GM21737 (cell line): ENCODE results near the gene FXYD1.
"Not testable (repeated sequence)": the region's sequence is repeated elsewhere in the genome, so short reads cannot be mapped to it uniquely, and the experiment has no call there.

Experiments used
- ATAC-seq: cut with Tn5 transposase; IDR thresholded peaks from one replicate; pipeline ENCODE4 v1.9.1; 2021; ENCODE audit warnings: mild to moderate bottlenecking, moderate library complexity; ENCODE audit not compliant: unreplicated experiment

Gene FXYD1

GRCh38 chr19:35124098-35125060 lies 14.2 kb upstream of the FXYD1 start:
- ATAC-seq, result peak; percentile 59

DNA sequence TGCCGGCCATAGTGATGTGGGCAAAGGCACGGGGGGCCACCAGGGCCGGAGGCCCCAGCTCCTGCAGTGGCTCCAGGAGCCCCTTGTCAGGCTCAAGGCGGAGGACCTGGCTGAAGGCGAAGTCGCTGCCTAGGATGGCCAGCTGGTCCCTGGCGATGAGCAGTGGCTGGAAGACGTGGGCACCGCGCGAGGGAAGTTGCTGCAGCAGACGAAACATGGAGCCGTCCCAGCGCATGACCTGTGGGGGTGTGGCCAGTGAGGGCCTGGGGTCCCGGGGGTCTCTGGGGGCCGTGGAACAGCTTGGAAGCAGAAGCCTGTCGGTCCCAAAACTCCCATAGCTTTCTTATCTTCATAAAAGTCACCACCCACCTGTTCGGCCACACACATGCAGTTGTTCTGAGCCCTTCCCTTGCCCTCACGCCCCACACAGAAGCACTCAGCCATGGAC lies 13.3 kb upstream of the FXYD1 start:
- ATAC-seq, result no peak

GRCh38 chr19:35125749-35126623 lies 12.6 kb upstream of the FXYD1 start:
- no peak for ATAC-seq

DNA sequence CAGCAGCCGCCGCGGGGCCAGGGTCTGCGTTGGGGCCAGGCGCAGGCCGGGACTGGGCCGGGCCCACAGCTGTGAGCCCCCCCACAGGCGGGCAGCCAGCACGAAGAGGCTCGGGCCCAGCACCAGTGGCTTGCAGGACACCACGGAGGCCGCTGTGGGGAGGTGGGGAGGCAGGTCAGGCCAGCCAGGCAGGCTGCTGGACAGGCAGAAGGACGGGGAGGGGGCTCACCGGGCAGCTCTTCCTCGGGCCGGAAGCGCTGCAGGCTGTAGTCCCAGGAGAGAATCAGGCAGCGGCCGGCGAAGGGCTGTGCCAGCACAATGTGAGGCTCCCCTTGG lies 12.0 kb upstream of the FXYD1 start:
- no peak for ATAC-seq

DNA sequence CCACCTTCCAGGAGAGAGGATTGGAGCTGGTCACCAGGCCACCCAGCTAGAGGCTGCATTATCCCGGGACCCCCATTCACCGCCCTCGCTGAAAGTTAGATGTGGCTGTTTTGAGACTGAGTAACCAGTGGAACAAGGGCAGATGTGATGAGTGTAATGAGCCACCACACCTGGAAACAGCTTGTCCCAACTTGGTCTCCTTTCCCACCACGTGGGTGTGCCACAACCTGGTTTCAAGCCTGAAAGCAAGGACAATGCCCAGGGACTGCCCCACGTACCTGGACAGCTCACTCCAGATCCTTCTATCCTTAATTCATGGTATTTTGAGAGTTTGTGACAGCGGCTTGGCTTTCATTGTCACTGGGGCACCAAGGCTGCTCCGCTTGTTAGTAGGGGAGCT lies 10.8 kb upstream of the FXYD1 start:
- no peak for ATAC-seq

- no peak for ATAC-seq
These were observed 10.1 kb upstream of the FXYD1 start for GRCh38 chr19:35128398-35129057.

- ATAC-seq, result not testable (repeated sequence)
These were observed 8.8 kb upstream of the FXYD1 start for GRCh38 chr19:35129724-35130274.

GRCh38 chr19:35130761-35131720 lies 7.6 kb upstream of the FXYD1 start:
- ATAC-seq, result no peak

DNA sequence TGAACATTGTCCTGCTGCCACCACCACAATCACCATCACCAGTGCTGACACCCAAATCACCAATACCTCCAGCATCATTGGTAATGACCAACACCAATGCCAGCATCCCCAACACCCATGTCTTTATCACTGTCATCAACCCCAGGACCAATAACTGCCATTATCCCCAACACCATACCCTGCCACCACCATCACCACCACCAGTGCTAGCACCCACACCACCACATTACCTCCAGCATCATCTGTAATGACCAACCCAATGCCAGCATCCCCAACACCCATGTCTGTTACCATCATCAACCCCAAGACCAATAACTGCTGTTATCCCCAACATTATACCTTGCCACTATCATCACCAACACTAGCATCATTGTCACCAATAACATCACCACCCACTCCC lies 6.4 kb upstream of the FXYD1 start:
- no peak for ATAC-seq

DNA sequence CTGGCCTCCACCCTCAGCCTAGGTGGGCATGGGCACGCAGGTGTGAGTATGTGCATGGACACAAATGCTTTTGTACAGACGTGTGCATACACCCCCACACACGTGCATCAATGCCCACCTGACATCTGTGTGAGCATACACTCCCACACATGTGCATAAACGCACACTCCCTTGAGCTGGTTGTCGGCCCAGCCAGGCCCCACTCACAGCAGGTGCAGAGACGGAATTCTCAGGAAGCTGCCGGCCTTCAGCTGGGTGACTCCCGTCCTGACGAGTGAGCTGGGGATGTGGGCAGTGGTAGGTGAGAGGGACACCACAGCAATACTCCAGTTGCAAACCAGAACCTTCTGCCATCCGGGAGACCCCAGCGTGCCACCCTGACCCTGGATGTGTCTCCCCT lies 4.8 kb upstream of the FXYD1 start:
- no peak for ATAC-seq

DNA sequence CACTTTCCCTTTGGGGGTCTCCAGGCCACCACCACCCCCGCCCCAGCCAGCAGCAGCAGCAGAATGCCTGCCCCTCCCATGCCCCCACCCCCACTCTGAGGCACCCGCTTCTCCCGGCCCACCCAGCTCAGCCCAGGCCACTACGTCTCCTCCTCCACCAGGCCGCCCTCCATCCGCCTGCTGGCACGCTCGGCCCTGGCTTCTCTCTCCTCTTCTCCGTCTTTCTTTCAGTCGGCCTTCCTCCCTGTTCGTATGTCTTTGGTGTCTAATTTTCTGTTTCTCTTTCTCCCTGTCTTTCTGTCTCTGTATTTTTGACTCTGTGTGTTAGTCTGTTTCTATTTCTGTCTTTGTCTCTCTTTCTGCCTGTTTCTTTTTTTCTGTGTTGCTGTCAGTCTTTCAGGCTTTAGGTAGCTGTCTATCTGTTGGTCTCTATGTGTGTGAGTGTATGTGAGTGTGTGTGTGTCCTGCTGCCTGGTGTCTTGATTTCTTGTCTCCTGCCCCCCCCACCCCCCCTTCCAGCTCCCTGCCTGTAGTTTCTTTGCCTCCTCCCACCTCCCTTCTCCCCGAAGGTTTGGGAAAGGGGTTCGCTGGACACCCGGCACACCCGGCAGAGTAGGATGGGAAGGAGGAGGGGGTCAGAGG lies 3.9 kb upstream of the FXYD1 start, which contains the start of gene LGI4:
Gene LGI4, minus strand, starts transcription at position 459 of the 642 bp plus-strand sequence. Its CDS starts 379 bp downstream, at position 80.
- ATAC-seq, result no peak

GRCh38 chr19:35135389-35135909 lies 3.2 kb upstream of the FXYD1 start:
- ATAC-seq, result no peak

GRCh38 chr19:35136231-35136630 lies 2.4 kb upstream of the FXYD1 start:
- ATAC-seq, result no peak

GRCh38 chr19:35136977-35137702 lies 1.5 kb upstream of the FXYD1 start:
- ATAC-seq, result no peak

DNA sequence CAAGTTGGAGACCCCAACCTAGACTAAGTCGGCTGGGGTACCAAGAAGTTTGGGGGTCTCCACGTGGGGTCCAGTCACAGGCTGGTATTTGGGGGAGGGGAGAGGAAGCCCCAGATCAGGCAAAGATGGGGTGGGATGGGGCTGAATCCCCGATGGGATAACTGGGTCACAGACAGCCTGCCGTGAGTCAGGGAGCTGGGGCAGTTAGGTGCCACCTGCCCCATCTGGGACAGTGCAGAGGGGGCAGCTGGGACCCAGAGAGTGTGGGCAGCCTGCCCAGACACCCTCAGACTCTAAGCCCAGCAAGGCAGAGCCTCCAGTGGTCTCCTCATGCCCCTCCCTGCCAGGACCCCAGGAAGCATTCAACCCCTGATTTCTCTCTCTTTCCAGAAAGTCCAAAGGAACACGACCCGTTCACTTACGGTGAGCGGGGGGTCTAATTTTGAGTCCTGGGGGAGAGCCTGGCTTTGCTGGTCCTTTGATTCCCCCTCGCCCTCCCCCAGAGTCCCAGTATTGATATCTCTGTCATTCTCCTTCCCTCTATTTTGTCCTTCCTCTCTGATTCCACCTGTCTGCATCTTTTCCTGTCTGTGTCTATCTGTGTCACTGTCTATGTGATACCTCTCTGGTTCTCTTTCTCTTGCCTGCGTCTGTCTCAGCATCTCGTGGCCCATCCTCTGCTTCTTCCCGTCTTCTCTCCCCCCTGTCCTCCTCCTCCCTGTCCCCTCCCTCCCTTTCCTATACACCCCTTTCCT lies 1.8 kb downstream of the FXYD1 start:
- no peak for ATAC-seq

DNA sequence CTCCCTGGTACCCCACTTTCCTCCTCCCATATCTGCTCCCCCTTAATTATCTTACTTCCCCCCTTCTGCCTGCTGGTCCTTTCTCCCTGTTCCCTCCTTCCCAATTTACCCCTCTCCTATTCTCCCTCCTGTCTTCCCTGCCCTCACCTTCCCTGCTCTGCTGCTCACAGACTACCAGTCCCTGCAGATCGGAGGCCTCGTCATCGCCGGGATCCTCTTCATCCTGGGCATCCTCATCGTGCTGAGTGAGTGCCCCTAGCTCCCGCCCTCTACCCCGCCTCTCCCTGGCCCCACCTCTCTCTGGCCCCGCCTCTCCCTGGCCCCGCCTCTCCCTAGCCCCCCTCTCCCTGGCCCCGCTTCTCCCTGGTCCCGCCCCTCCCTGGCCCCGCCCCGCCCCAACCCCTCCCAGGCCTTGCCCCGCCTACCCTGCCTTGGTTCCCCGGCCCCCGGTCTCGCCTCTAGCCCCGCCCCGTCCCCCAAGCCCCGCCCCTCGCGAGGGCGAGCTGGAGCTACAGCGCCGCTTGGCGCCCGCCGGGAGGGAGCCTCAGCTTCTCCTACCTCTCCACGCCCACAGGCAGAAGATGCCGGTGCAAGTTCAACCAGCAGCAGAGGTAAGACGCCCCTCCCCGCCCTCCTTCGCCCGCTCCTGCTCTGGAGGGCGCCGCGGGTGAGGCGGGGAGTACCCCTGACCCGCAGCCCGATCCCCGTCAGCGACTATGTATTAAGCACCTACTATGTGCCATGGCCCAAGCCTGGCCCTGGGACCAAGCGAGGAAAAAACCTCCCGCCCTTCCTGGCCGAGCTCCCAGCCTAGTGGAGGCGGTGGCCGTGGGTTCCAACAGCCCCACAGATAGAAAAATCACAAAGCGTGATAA lies 2.6 kb downstream of the FXYD1 start:
- peak; percentile 56 for ATAC-seq
